Stimulated activated CD8-positive, alpha-beta memory T cell treated with anti-CD3 and anti-CD28 coated beads, Interleukin-15, amount 100 ng/mL, for 24 hours (primary cell): ENCODE data around the gene REXO1.
A peak's percentile ranks its signal among the peaks of the same experiment; 100 is the strongest.
"Not testable (repeated sequence)": the region's sequence is repeated elsewhere in the genome, so short reads cannot be mapped to it uniquely, and the experiment has no call there.

Experiments used
- DNase-seq: peaks from one replicate; pipeline ENCODE4 v3.0.0-alpha.2; 2020; ENCODE audit warnings: low read depth

The REXO1 gene

DNA sequence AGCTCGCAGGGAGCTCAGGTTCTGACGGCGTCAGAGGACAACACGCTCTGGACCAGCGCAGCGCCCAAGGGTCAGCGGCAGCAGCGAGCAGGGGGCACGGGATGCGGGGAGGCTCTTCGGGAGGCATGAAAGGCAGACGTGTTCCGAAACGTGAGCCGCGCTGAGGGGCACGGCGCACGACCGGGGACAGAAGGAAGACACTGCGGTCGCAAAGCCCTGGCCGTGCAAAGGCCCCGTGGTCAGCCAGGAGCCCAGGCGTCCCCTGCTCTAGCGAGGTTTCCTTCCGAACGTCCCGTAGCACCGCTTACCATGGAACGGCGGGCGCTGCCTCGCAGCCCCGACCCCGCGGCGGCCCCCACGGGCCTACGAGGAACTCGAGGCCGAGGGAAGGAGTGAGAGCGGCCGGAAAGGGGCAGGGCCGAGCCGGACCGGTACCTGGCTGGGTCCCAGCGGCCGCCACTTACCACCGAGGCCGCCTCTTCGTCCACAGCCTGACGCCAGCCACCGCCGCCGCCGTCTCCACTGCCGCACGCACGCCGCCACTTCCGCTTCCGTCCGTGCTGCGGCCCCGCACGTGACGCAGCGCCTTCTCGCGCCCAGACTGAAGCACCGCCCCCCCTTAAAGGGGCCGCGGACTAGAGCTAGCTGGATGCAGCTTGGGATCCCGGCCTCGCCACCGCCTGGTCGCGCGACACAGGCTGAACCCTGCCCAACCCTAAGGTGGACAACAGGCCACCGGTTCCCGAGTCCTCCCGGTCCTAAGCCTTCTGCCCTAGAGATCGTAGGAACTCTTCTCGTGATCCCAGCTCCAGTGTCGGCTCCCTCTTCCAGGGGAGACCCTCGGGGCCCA lies 27.6 kb upstream of the REXO1 start:
- peak; percentile 75 for DNase-seq

DNA sequence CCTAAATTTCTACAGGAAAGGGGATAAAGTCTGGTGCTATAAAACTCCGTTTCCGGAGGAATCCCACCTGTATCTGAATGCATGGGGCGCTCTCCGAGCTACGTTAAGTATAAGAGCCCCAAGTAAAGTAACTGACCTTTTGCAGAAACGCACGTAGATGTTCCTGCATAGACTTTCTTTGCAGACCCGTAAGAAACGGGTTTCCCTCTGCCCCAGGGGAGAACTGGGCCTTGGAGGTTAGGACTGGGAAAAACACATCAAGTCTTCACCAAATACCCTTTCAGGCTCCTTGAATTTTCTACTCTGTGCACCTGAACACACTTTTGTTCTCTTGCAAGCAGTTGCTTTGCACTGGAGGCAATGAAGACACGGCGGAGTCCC lies 27.0 kb upstream of the REXO1 start:
- not testable (repeated sequence) for DNase-seq

- DNase-seq: no peak
Measured at GRCh38 chr19:1874554-1875185, 26.4 kb upstream of the REXO1 start.

- no peak for DNase-seq
Measured at GRCh38 chr19:1873524-1874473, 25.5 kb upstream of the REXO1 start.

DNA sequence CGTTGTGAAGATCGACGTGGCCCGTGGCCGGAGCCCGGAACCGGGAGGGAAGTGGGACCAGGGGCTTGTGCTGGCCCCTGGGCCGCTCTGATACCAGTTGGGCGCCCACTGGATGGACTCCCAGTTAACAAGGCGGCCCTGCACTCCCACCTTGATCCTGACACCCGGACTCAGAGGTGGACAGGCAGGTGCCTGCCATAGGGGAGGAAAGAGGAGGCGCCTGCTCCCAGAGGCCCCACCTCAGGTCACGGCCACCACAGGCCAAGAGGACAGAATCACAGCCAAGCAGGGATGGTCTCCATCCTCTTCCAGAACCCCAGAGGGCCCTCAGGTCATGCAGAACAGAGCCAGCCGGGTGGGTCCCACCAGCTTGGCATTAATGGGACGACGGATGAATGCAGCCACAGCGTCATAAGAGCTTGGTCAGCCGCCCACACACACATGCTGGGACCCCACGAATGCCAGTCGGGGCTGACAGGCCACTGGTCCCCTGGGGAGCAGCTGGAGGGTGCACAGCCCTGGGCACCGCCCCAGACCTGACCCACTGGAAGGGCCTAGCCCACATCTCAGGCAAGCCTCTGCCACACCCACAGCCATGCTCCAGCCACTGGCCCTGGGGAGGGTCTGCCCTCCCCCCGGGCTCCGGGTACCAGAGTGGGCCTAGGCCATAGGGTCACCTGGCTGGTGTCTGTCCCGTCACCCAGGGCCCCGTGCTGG lies 24.7 kb upstream of the REXO1 start:
- no peak for DNase-seq

DNA sequence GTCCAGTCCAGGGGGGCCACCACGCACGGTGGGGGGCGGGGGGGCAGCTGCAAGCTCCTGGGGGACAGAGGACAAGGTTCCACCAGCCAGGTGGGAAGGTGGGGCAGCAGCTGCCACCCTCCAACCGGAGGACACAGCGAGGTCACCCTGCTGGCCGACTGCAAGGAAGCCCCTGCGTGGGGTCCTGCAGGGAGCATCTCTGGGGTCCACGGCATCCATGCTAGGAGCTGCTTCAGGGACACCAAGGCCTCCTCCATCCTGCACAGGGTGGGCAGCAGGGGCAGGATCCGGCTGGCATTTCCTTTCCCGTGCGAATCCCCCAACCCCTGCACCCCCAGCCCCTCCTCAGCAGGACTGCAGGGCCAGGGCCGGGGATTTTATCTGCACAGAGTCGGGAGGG lies 23.3 kb upstream of the REXO1 start:
- DNase-seq: no peak

DNA sequence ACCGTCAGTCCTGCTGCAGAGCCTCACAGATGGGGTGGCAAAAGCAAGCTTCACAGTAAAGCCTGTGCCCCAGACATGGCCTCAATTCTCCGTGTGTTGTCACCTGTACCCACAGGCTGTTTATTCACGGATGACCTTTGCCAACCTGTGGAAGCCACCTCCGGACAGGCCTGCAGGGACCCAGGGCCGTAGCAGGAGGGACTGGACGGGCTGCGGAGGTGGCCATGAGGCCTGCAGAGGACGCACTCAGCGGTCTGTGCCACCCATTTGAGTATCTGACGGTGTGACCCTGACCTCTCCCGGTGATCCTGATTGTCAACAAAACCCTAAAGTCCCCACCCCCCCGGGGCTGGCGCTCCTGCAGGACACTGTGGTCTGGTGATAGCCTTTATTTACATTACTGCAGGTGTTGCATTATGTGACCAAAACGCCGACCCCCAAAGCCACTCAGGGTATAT lies 22.9 kb upstream of the REXO1 start:
- DNase-seq: no peak

DNA sequence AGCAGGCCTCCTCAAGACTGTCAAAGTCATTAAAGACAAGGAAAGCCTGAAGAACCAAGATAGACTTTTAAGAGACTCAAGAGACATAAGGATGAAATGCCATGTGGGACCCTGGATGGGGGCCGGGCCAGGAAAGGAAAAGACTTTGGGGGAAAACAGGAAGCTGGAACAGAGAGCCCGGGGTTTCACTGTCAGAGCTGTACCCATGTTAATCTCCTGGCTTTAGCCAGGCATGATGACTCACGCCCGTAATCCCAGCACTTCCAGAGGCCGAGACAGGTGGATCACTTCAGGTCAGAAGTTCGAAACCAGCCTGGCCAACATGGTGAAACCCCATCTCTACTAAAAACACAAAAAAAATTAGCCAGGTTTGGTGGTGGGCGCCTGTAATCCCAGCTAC lies 20.7 kb upstream of the REXO1 start:
- no peak for DNase-seq

DNA sequence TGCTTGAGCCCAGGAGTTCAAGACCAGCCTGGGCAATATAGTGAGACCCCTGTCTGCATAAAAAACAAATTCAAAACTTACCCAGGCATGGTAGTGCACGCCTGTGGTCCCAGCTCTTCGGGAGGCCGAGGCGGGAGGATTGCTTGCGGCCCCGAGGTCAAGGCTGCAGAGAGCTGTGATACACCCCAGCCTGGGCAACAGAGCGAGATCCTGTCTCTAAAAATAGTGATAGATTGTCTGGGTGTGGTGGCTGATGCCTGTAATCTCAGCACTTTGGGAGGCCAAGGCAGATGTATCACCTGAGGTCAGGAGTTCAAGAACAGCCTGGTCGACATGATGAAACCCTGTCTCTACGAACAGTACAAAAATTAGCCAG lies 19.1 kb upstream of the REXO1 start:
- DNase-seq: no peak

- no peak for DNase-seq
Measured at GRCh38 chr19:1866693-1867348, 18.5 kb upstream of the REXO1 start.

GRCh38 chr19:1865172-1866010 lies 17.1 kb upstream of the REXO1 start:
- no peak for DNase-seq

- peak; percentile 42 for DNase-seq
Measured at GRCh38 chr19:1864480-1865171, 16.3 kb upstream of the REXO1 start.

DNA sequence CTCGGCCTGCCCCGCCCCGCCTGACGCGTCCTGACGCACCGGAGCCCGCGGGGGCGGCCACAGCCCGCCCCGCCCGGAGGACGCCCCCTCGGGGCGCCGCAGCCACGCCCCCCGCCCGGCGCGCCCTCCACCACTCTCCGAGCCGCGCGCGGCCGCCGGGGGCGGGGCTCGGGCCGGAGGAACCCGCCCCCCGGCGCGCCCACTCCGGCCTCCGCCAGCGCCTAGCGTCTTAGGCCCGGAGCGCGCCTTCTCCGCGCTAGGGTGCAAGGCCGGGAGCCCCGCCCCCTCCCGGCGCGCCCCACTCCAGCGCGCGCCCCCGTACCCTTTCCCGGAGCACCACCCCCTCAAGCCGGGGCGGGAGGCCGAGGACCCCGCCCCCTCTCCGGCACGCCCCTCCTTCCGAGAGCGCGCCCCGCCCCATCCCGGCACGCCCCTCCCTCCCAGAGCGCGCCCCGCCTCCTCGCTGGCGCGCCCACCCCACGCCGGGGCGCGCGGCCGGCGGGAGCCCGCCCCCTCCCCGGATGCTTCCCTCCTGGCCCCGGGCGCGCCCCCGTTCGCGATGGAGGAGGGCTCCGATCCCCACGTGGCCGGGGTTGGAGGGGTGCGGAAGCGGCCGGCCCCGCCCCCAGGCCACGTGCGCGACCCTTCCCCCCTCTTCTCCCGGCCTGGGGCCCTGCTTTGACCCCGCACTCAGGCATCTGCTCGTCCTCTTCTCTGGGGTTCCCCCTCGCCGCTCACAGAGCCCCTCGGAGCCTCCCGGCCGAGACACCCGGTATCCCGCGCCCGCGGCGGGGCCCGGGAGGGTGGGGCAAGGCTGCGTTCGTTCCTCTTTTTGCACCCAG lies 15.6 kb upstream of the REXO1 start:
- DNase-seq: peak; percentile 92

- DNase-seq: no peak
Measured at GRCh38 chr19:1863328-1863637, 15.0 kb upstream of the REXO1 start, which contains the start of gene KLF16. Gene KLF16, minus strand, starts transcription at chr19:1863579. Its CDS starts 82 bp downstream, at chr19:1863497.

GRCh38 chr19:1862424-1863327 lies 14.4 kb upstream of the REXO1 start:
- DNase-seq: peak; percentile 56

DNA sequence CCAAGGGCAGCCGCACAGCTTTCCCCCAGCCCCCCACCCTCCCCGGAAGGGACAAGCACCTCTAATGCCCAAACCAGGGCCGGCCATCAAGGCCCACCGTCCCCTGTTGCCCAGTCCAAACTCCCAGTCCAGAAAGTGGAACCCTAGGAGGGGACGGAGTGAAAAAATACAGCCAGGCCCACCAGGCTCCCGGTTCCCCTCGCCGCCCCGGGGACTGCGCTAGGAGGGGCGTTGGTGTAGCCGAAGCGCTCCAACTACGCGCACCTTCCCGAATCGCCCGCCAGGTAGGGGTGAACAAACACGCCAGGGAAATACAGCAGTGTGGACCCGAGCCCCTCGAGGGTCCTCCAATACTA lies 13.8 kb upstream of the REXO1 start:
- no peak for DNase-seq

DNA sequence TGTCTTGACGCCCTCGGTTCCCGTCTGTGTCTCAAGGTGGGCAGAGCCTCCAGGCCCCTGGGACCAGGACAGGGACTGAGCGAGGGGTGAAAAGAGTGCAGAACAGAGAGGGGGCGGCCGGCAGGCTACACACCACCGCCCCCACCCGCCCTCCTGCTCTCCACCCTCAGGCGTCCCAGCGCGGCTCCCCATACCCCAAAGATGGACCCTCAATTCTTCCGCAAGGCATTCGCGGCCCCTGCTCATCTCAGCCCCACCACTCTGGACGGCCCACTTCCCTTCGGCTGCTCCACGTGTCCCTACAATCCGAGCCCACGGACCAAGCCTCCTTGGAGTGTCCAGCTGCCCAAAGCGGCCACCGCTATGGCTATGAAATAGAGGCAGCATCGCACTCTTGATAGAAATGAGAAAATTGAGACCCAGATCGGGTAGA lies 13.3 kb upstream of the REXO1 start:
- DNase-seq: no peak
